HepG2 (cell line): ENCODE data around the gene RBM23. TPM values are rescaled to one million over a fixed set of nuclear protein-coding genes. Genes with fewer than 3 reads are reported as not detected.
A peak's percentile ranks its signal among the peaks of the same experiment; 100 is the strongest.

ENCODE experiments used
- AHR ChIP-seq: IDR thresholded peaks from 2 replicates; pipeline ENCODE4 v1.6.1; 2018; ENCODE audit warnings: missing genetic modification reagents, missing compliant biosample characterization
- HNRNPK ChIP-seq: fragments of 200-400 bp; formaldehyde crosslinking; IDR thresholded peaks from 2 replicates; pipeline ENCODE4 v1.6.1; 2018; ENCODE audit warnings: low read length, low read depth, moderate library complexity, mild to moderate bottlenecking; ENCODE audit not compliant: poor library complexity, severe bottlenecking
- KLF6 ChIP-seq: IDR thresholded peaks from 2 replicates; pipeline ENCODE4 v1.8.0; 2016; ENCODE audit warnings: missing biosample characterization, missing genetic modification reagents
- NR2C2 ChIP-seq: sonication (generic); formaldehyde crosslinking; IDR thresholded peaks from 2 replicates; pipeline ENCODE4 v1.4.0; 2020; ENCODE audit warnings: missing genetic modification reagents, mild to moderate bottlenecking, moderate library complexity, borderline replicate concordance
- NR2F2 ChIP-seq: IDR thresholded peaks from 2 replicates; pipeline ENCODE4 v1.6.1; 2012; ENCODE audit warnings: low read depth, inconsistent platforms, borderline replicate concordance
- NR2F6 ChIP-seq, 2 experiments: IDR thresholded peaks; 2 replicates each; pipeline ENCODE4 v1.6.1; 2016; ENCODE audit warnings: antibody characterized with exemption in 1 of 2, mild to moderate bottlenecking in 1 of 2
- SOX13 ChIP-seq, 3 experiments: fragments of 450-650 bp in 1 of 3; sonication (generic) in 1 of 3; formaldehyde crosslinking in 1 of 3; IDR thresholded peaks in 2 of 3; conservative IDR thresholded peaks in 1 of 3; 2 replicates each; pipeline versions ENCODE4 v1.5.0 to v1.6.1; 2016 to 2020; ENCODE audit warnings: antibody characterized with exemption in 1 of 3, mild to moderate bottlenecking in 1 of 3, missing compliant biosample characterization in 1 of 3, missing genetic modification reagents in 1 of 3, moderate library complexity in 1 of 3
- ZNF205 ChIP-seq: IDR thresholded peaks from 2 replicates; pipeline ENCODE4 v1.6.1; 2018; ENCODE audit warnings: missing biosample characterization, missing genetic modification reagents
- ZNF350 ChIP-seq: sonication (generic); formaldehyde crosslinking; IDR thresholded peaks from 2 replicates; pipeline ENCODE4 v1.4.0; 2020; ENCODE audit warnings: mild to moderate bottlenecking, low read depth, missing genetic modification reagents, borderline replicate concordance
- ZNF674 ChIP-seq: sonication (generic); formaldehyde crosslinking; IDR thresholded peaks from 2 replicates; pipeline ENCODE4 v1.5.0; 2020; ENCODE audit warnings: low read depth, mild to moderate bottlenecking, missing genetic modification reagents
- ZNF724P ChIP-seq: sonication (generic); formaldehyde crosslinking; IDR thresholded peaks from 2 replicates; pipeline ENCODE4 v1.8.0; 2022; ENCODE audit warnings: missing genetic modification reagents, borderline replicate concordance
- ZNF788 ChIP-seq: sonication (generic); formaldehyde crosslinking; IDR thresholded peaks from 2 replicates; pipeline ENCODE4 v1.5.0; 2020; ENCODE audit warnings: mild to moderate bottlenecking, missing genetic modification reagents, borderline replicate concordance
- polyA plus RNA-seq, 8 experiments: library from polyadenylated mRNA; depleted of rRNA in 3 of 8; stranded (reverse) in 7 of 8; unstranded in 1 of 8; fragments of >200 nt; fragmentation: Illumina TruSeq in 4 of 8; extraction: Trizol in 4 of 8; gene quantifications; 2 replicates each; pipeline versions ENCODE4 v1.2.1 to v1.2.3, GENCODE V29; 2011 to 2016; ENCODE audit warnings: low read depth in 4 of 8, missing spikeins in 1 of 8, mixed read lengths in 1 of 8; ENCODE audit not compliant: insufficient read depth in 1 of 8
- total RNA-seq, 5 experiments: library from RNA; depleted of rRNA; stranded (reverse); fragments of >200 nt; fragmentation: Illumina TruSeq; extraction: Trizol; gene quantifications; 2 replicates each; pipeline ENCODE4 v1.2.3, GENCODE V29; 2016; ENCODE audit warnings: low read depth in 1 of 5
- TF ChIP-seq, protein P1 (sequence below): sonication (generic); formaldehyde crosslinking; IDR thresholded peaks from 2 replicates; pipeline ENCODE4 v1.4.0; 2020; ENCODE audit warnings: missing genetic modification reagents, borderline replicate concordance
- TF ChIP-seq, protein P2 (sequence below): sonication (generic); formaldehyde crosslinking; IDR thresholded peaks from 2 replicates; pipeline ENCODE4 v1.4.0; 2020; ENCODE audit warnings: missing genetic modification reagents
- TF ChIP-seq, protein P3 (sequence below): IDR thresholded peaks from 2 replicates; pipeline ENCODE4 v1.4.0; 2020; ENCODE audit warnings: mild to moderate bottlenecking, missing genetic modification reagents
- TF ChIP-seq, protein P4 (sequence below): IDR thresholded peaks from 2 replicates; pipeline ENCODE4 v1.6.1; 2016; ENCODE audit warnings: mild to moderate bottlenecking
- TF ChIP-seq, protein P5 (sequence below): sonication (generic); formaldehyde crosslinking; conservative IDR thresholded peaks from 2 replicates; pipeline ENCODE4 v1.8.1; 2023; ENCODE audit warnings: missing genetic modification reagents

The RBM23 gene
- total and polyA plus RNA-seq, 2 of the 13 experiments (the other 11 are each of a cell fraction or from before 2014, with no cell fraction given) = 1.5 to 2.1 TPM

DNA sequence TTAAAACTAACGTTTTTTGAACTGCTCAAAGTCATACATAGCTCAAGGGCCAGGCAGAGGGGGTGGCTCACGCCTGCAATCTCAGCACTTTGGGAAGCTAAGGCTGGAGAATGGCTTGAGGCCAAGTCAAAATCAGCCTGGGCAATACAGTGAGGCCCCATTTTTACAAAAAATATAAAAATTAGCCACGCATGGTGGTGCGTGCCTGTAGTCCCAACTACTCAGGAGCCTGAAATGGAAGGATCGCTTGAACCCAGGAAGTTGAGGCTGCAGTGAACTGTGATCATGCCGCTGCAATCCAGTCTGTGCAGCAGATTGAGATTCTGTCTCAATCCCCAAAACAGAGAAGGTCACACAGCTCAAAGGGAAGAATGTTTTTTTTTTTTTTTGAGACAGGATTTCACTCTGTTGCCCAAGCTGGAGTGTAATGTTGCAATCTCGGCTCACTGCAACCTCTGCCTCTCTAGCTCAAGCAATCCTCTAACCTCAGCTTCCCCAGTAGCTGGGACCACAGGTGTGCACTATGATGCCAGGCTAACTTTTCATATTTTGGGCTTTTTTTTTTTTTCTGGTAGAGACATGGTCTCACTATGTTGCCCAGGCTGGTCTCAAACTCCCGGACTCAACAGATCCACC, 2.9 kb downstream of the RBM23 start (continued):
- 0 out of 2 replicates have a peak, but pooled peaks have one; percentile 34 for TF ChIP-seq ZNF724P (CRISPR knock-in tag)
- TF ChIP-seq, protein P1, sequence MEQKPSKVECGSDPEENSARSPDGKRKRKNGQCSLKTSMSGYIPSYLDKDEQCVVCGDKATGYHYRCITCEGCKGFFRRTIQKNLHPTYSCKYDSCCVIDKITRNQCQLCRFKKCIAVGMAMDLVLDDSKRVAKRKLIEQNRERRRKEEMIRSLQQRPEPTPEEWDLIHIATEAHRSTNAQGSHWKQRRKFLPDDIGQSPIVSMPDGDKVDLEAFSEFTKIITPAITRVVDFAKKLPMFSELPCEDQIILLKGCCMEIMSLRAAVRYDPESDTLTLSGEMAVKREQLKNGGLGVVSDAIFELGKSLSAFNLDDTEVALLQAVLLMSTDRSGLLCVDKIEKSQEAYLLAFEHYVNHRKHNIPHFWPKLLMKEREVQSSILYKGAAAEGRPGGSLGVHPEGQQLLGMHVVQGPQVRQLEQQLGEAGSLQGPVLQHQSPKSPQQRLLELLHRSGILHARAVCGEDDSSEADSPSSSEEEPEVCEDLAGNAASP (CRISPR knock-in tag) = 0 out of 2 replicates have a peak, but pooled peaks have one; percentile 17
- TF ChIP-seq, protein P2, sequence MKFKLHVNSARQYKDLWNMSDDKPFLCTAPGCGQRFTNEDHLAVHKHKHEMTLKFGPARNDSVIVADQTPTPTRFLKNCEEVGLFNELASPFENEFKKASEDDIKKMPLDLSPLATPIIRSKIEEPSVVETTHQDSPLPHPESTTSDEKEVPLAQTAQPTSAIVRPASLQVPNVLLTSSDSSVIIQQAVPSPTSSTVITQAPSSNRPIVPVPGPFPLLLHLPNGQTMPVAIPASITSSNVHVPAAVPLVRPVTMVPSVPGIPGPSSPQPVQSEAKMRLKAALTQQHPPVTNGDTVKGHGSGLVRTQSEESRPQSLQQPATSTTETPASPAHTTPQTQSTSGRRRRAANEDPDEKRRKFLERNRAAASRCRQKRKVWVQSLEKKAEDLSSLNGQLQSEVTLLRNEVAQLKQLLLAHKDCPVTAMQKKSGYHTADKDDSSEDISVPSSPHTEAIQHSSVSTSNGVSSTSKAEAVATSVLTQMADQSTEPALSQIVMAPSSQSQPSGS (CRISPR knock-in tag) = 0 out of 2 replicates have a peak, but pooled peaks have one; percentile 32
- peak; percentile 38; the same call in 1 of the 2 replicates for TF ChIP-seq NR2F6 (IDR thresholded peaks at IDR 0.05)
- peak; percentile 58; the same call in 1 of the 2 replicates for TF ChIP-seq NR2F6 (CRISPR knock-in tag; IDR thresholded peaks at IDR 0.05)
- peak; percentile 56; the same call in 1 of the 2 replicates for TF ChIP-seq NR2F2
- TF ChIP-seq SOX13 (IDR thresholded peaks at IDR 0.05) = no peak; the same call in 1 of the 2 replicates
- 0 out of 4 replicates have a peak, but pooled peaks of 1 of the 2 experiments have one; percentile 39 for TF ChIP-seq SOX13 (CRISPR knock-in tag; conservative IDR thresholded peaks at IDR 0.05 in 1 of 2, IDR thresholded peaks at IDR 0.05 in 1 of 2)
- TF ChIP-seq, protein P3, sequence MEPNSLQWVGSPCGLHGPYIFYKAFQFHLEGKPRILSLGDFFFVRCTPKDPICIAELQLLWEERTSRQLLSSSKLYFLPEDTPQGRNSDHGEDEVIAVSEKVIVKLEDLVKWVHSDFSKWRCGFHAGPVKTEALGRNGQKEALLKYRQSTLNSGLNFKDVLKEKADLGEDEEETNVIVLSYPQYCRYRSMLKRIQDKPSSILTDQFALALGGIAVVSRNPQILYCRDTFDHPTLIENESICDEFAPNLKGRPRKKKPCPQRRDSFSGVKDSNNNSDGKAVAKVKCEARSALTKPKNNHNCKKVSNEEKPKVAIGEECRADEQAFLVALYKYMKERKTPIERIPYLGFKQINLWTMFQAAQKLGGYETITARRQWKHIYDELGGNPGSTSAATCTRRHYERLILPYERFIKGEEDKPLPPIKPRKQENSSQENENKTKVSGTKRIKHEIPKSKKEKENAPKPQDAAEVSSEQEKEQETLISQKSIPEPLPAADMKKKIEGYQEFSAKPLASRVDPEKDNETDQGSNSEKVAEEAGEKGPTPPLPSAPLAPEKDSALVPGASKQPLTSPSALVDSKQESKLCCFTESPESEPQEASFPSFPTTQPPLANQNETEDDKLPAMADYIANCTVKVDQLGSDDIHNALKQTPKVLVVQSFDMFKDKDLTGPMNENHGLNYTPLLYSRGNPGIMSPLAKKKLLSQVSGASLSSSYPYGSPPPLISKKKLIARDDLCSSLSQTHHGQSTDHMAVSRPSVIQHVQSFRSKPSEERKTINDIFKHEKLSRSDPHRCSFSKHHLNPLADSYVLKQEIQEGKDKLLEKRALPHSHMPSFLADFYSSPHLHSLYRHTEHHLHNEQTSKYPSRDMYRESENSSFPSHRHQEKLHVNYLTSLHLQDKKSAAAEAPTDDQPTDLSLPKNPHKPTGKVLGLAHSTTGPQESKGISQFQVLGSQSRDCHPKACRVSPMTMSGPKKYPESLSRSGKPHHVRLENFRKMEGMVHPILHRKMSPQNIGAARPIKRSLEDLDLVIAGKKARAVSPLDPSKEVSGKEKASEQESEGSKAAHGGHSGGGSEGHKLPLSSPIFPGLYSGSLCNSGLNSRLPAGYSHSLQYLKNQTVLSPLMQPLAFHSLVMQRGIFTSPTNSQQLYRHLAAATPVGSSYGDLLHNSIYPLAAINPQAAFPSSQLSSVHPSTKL = peak; percentile 60
- 0 out of 2 replicates have a peak, but pooled peaks have one; percentile 41 for TF ChIP-seq ZNF205
- peak; percentile 55; the same call in 1 of the 2 replicates for TF ChIP-seq ZNF788
- TF ChIP-seq HNRNPK = no peak
- TF ChIP-seq KLF6 (CRISPR knock-in tag) = peak; percentile 60; the same call in 1 of the 2 replicates
- TF ChIP-seq AHR (CRISPR knock-in tag) = no peak
- TF ChIP-seq ZNF674 = 0 out of 2 replicates have a peak, but pooled peaks have one; percentile 63
- TF ChIP-seq NR2C2 (CRISPR knock-in tag) = peak; percentile 79
- peak; percentile 45; the same call in 1 of the 2 replicates for TF ChIP-seq ZNF350 (CRISPR knock-in tag)
- TF ChIP-seq, protein P4, sequence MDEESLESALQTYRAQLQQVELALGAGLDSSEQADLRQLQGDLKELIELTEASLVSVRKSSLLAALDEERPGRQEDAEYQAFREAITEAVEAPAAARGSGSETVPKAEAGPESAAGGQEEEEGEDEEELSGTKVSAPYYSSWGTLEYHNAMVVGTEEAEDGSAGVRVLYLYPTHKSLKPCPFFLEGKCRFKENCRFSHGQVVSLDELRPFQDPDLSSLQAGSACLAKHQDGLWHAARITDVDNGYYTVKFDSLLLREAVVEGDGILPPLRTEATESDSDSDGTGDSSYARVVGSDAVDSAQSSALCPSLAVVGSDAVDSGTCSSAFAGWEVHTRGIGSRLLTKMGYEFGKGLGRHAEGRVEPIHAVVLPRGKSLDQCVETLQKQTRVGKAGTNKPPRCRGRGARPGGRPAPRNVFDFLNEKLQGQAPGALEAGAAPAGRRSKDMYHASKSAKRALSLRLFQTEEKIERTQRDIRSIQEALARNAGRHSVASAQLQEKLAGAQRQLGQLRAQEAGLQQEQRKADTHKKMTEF (CRISPR knock-in tag) = peak; percentile 67; the same call in 1 of the 2 replicates
- TF ChIP-seq, protein P5, sequence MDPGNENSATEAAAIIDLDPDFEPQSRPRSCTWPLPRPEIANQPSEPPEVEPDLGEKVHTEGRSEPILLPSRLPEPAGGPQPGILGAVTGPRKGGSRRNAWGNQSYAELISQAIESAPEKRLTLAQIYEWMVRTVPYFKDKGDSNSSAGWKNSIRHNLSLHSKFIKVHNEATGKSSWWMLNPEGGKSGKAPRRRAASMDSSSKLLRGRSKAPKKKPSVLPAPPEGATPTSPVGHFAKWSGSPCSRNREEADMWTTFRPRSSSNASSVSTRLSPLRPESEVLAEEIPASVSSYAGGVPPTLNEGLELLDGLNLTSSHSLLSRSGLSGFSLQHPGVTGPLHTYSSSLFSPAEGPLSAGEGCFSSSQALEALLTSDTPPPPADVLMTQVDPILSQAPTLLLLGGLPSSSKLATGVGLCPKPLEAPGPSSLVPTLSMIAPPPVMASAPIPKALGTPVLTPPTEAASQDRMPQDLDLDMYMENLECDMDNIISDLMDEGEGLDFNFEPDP (CRISPR knock-in tag) = 0 out of 2 replicates have a peak, but pooled peaks have one; percentile 69
